Measurements from ENCODE around the gene NCOA7. TPM values are rescaled to one million over a fixed set of nuclear protein-coding genes. Genes with fewer than 3 reads are reported as not detected.

NCOA7 gene
- total and polyA plus RNA-seq, 9 of the 15 experiments (the other 6 are each of a cell fraction or from before 2014, with no cell fraction given): 5.8 to 14.6 (median 9.3) TPM

- no peak for TF ChIP-seq ZNF143 (CRISPR knock-in tag; IDR thresholded peaks at IDR 0.05)
- no peak for TF ChIP-seq CHCHD3 (CRISPR knock-in tag; IDR thresholded peaks at IDR 0.05)
- no peak; a peak in 1 of 4 replicates for TF ChIP-seq FOXA3 (CRISPR knock-in tag; conservative IDR thresholded peaks at IDR 0.05 in 1 of 2, IDR thresholded peaks at IDR 0.05 in 1 of 2)
- peak; percentile 87 for TF ChIP-seq DPF2 (IDR thresholded peaks at IDR 0.05)
- no peak; the same call in 1 of the 2 replicates for TF ChIP-seq LEF1 (IDR thresholded peaks at IDR 0.05)
- TF ChIP-seq ZBTB49 (CRISPR knock-in tag; IDR thresholded peaks at IDR 0.05; ENCODE audit: borderline replicate concordance): no peak
- peak; percentile 43; the same call in 1 of the 2 replicates for TF ChIP-seq ARID3A (IDR thresholded peaks at IDR 0.05; ENCODE audit: borderline replicate concordance, low read depth, low read length)
- no peak for TF ChIP-seq FOXJ3 (CRISPR knock-in tag; IDR thresholded peaks at IDR 0.05)
- TF ChIP-seq PHTF2 (CRISPR knock-in tag; IDR thresholded peaks at IDR 0.05): no peak
- TF ChIP-seq TAF9B (IDR thresholded peaks at IDR 0.05; ENCODE audit: partially characterized antibody): no peak
- no peak for TF ChIP-seq BRD4 (IDR thresholded peaks at IDR 0.05)
- TF ChIP-seq ZEB2 (IDR thresholded peaks at IDR 0.05): 0 out of 2 replicates have a peak, but pooled peaks have one; percentile 42
- no peak for TF ChIP-seq HNRNPL (IDR thresholded peaks at IDR 0.05; ENCODE audit: low read depth, low read length)
- TF ChIP-seq ZNF778 (CRISPR knock-in tag; IDR thresholded peaks at IDR 0.05): no peak
- no peak for TF ChIP-seq PHF8 (IDR thresholded peaks at IDR 0.05; ENCODE audit: borderline replicate concordance, low read length)
- TF ChIP-seq THRA (IDR thresholded peaks at IDR 0.05): no peak
- TF ChIP-seq KLF10 (CRISPR knock-in tag; IDR thresholded peaks at IDR 0.05): no peak
- TF ChIP-seq ATF2 (CRISPR knock-in tag; IDR thresholded peaks at IDR 0.05): no peak
- peak; percentile 17; the same call in 1 of the 2 replicates for TF ChIP-seq CC2D1A (IDR thresholded peaks at IDR 0.05)
These were observed 153.0 kb downstream of the NCOA7 start (continued) for GRCh38 chr6:125943528-125944433.
